ENCODE measurements around the gene CST3.

GRCh38 chr20:23623666-23624323, 14.0 kb downstream of the CST3 start:
- TF ChIP-seq CTCF (IDR thresholded peaks at IDR 0.05; ENCODE audit: poor library complexity, severe bottlenecking) (no peak), EZH2 (IDR thresholded peaks at IDR 0.05; ENCODE audit: borderline replicate concordance, insufficient read depth, low read length, poor library complexity, severe bottlenecking) (no peak), POLR2AphosphoS5 (IDR thresholded peaks at IDR 0.05) (no peak), TAF1 (IDR thresholded peaks at IDR 0.05; ENCODE audit: low read depth) (no peak), REST (IDR thresholded peaks at IDR 0.05; ENCODE audit: borderline replicate concordance) (no peak), EP300 (conservative IDR thresholded peaks at IDR 0.05; ENCODE audit: poor library complexity, severe bottlenecking) (no peak), RAD21 (conservative IDR thresholded peaks at IDR 0.05) (no peak), SMC3 (conservative IDR thresholded peaks at IDR 0.05; ENCODE audit: poor library complexity) (no peak), MXI1 (conservative IDR thresholded peaks at IDR 0.05; ENCODE audit: poor library complexity, severe bottlenecking) (no peak)
